Adrenal gland (tissue), 12 donors: Measurements from ENCODE around the gene PTX4. TPM values are rescaled to one million over a fixed set of nuclear protein-coding genes. Genes with fewer than 3 reads are reported as not detected.

Experiments
- DNase-seq, 7 donors: peaks; one replicate each; pipeline ENCODE4 v3.0.0-alpha.2; 2019 to 2020
- H3K27ac ChIP-seq, 5 donors: fragments of 200-600 bp; sonication (generic) in 4 of 5; 1 replicate in 3 of 5; 2 replicates in 2 of 5; pipeline versions ENCODE4 v1.5.1 to v1.8.0; 2016 to 2020; ENCODE audit warnings: mild to moderate bottlenecking in 1 of 5
- H3K27me3 ChIP-seq: fragments of 200-600 bp; 2 replicates; pipeline ENCODE4 v1.8.0; 2021
- H3K36me3 ChIP-seq, 2 donors: fragments of 200-600 bp; replicated peaks in 1 of 2; 1 replicate in 1 of 2; 2 replicates in 1 of 2; pipeline versions ENCODE4 v1.5.1 to v1.8.0; 2018 to 2022
- H3K4me1 ChIP-seq, 2 donors: fragments of 200-600 bp; replicated peaks in 1 of 2; 1 replicate in 1 of 2; 2 replicates in 1 of 2; pipeline versions ENCODE4 v1.5.1 to v1.8.0; 2018 to 2021
- H3K4me3 ChIP-seq, 4 donors: fragments of 200-600 bp; sonication (generic) in 3 of 4; one replicate each; pipeline ENCODE4 v1.5.1; 2016 to 2018
- H3K9me3 ChIP-seq, 3 donors: fragments of 200-600 bp; sonication (generic) in 1 of 3; replicated peaks in 1 of 3; 1 replicate in 2 of 3; 2 replicates in 1 of 3; pipeline versions ENCODE4 v1.5.1 to v1.8.0; 2016 to 2021
- CTCF ChIP-seq, 6 experiments: fragments of 450-650 bp in 4 of 6; fragments of 200-600 bp in 2 of 6; sonication (generic) in 1 of 6; IDR thresholded peaks; 1 replicate in 5 of 6; 2 replicates in 1 of 6; pipeline versions ENCODE4 v1.5.1 to v1.8.0; 2016 to 2021; ENCODE audit warnings: antibody characterized with exemption in 6 of 6, mild to moderate bottlenecking in 2 of 6, moderate library complexity in 1 of 6
- POLR2A ChIP-seq, 2 donors: fragments of 450-650 bp; IDR thresholded peaks; one replicate each; pipeline ENCODE4 v1.6.1; 2017; ENCODE audit warnings: antibody characterized with exemption in 2 of 2, mild to moderate bottlenecking in 2 of 2, moderate library complexity in 1 of 2
- WGBS, 4 donors: extraction: QIAGEN DNeasy Blood & Tissue Kit in 2 of 4; methylation state at CpG; one replicate each; pipeline versions ENCODE4 v1.1.5 to v1.1.7; 2013 to 2017; 5-methylcytosine and 5-hydroxymethylcytosine counted together
- intact Hi-C, 2 donors: fragments of 100-400 bp; cut with DNase I; formaldehyde crosslinking; loops; one replicate each; pipeline versions ENCODE4 v1.14.1 to v1.15.0; 2022 to 2023
- polyA plus RNA-seq, 3 donors: library from polyadenylated mRNA; stranded (reverse); fragments of 200-250 nt in 2 of 3; fragments of 350-450 nt in 1 of 3; fragmentation: Illumina TruSeq in 1 of 3; extraction: RNeasy Lipid Tissue Mini Kit (QIAGEN cat#74804) in 1 of 3; gene quantifications; one replicate each; pipeline ENCODE4 v1.2.3, GENCODE V29; 2013 to 2014
- total RNA-seq, 9 donors: library from RNA; depleted of rRNA in 4 of 9; stranded (reverse); fragments of >200 nt in 4 of 9; fragments of 120-200 nt in 1 of 9; fragmentation: NEBNext Ultra II Directional in 1 of 9; extraction: Animal tissue kit (Norgen Biotek cat#: 25700) in 1 of 9; gene quantifications; one replicate each; pipeline versions ENCODE4 v1.1.0 to v1.2.4, GENCODE V29; 2013 to 2023
- donor health status: healthy with polysubstance abuse.
- donor health status: Bipolar disorder and iron deficiency.
- donor health status: DM: yes; HTN: yes; CAD: no.
- donor health status: DM: no; HTN: no; CAD: no.
- donor health status: DM: no; HTN: no; CAD: no.
- donor health status: DM: yes; HTN: yes; CAD: no.

Gene PTX4
- total and polyA plus RNA-seq, 12 donors, result 0.16 to 1.4 (median 0.57) TPM; not detected in 4

- TF ChIP-seq CTCF (IDR thresholded peaks at IDR 0.05) (no peak), POLR2A (IDR thresholded peaks at IDR 0.05) (no peak)
- Histone ChIP-seq H3K4me3 (no peak overlapping the region), H3K27me3 (no peaks in the 10 kb centered on the region), H3K36me3 (peaks cover 0 to 38% of the 10 kb centered on the region in 2 donors), H3K9me3 (no peaks in the 10 kb centered on the region), H3K27ac (no peak overlapping the region), H3K4me1 (peaks cover 0 to 15% of the 10 kb centered on the region in 2 donors)
- WGBS, 4 donors, result 94 to 100% (median 97%) methylated on average over 3 to 37 of the region's 37 CpGs
- intact Hi-C loops, result no loop called here
- DNase-seq, result no peak
Observed at GRCh38 chr16:1505073-1505844, 16.5 kb upstream of the PTX4 start.

GRCh38 chr16:1503110-1503955, 14.6 kb upstream of the PTX4 start:
- no peaks in the 10 kb centered on the region for H3K27me3 ChIP-seq
- H3K27ac ChIP-seq, result no peak overlapping the region
- H3K9me3 ChIP-seq, result no peaks in the 10 kb centered on the region
- no peak for TF ChIP-seq POLR2A (IDR thresholded peaks at IDR 0.05)
- no peak for TF ChIP-seq CTCF (IDR thresholded peaks at IDR 0.05)
- DNase-seq, result no peak
- intact Hi-C loops, result no loop called here
- 95 to 97% (median 96%) methylated on average over 36 to 37 of the region's 37 CpGs for WGBS, 4 donors
- no peak overlapping the region for H3K4me3 ChIP-seq
- H3K36me3 ChIP-seq, result peaks cover 0 to 55% of the 10 kb centered on the region in 2 donors
- H3K4me1 ChIP-seq, result no peaks in the 10 kb centered on the region

GRCh38 chr16:1502092-1503004, 13.6 kb upstream of the PTX4 start:
- TF ChIP-seq CTCF (IDR thresholded peaks at IDR 0.05) (no peak), POLR2A (IDR thresholded peaks at IDR 0.05) (no peak)
- H3K27me3 ChIP-seq, result no peaks in the 10 kb centered on the region
- H3K9me3 ChIP-seq, result no peaks in the 10 kb centered on the region
- no peak overlapping the region for H3K4me3 ChIP-seq
- intact Hi-C loops, result no loop called here
- no peak for DNase-seq
- H3K4me1 ChIP-seq, result no peaks in the 10 kb centered on the region
- WGBS, 4 donors, result 90 to 100% (median 96%) methylated on average over 7 to 42 of the region's 42 CpGs
- H3K36me3 ChIP-seq, result peaks cover 0 to 59% of the 10 kb centered on the region in 2 donors
- H3K27ac ChIP-seq, result no peak overlapping the region
